Putamen (tissue), 1 donor: Measurements from ENCODE around the gene TRABD2B.

Experiments used
- DNase-seq: peaks from one replicate; pipeline ENCODE4 v3.0.0-alpha.2; 2016; ENCODE audit warnings: low spot score

The TRABD2B gene

DNA sequence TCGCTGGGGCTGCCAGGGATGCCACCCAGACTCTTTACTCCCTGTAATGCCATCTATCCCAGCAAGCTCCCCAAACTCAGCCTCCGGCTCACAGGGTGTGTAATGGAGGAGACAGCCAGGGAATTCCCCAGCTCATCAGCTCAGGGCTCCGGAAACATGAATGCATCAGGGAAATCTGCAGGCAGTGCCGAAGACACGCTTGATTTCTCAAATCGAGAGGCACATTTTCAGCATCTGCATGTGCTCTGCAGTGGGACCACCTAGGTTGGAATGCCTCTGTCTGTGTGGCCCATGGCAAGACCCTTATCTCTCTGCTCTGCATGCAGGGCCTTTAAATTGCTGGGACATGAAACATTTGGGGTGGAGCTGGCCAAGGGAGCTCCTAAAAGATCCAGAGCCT, 170.1 kb downstream of the TRABD2B start:
- no peak for DNase-seq

DNA sequence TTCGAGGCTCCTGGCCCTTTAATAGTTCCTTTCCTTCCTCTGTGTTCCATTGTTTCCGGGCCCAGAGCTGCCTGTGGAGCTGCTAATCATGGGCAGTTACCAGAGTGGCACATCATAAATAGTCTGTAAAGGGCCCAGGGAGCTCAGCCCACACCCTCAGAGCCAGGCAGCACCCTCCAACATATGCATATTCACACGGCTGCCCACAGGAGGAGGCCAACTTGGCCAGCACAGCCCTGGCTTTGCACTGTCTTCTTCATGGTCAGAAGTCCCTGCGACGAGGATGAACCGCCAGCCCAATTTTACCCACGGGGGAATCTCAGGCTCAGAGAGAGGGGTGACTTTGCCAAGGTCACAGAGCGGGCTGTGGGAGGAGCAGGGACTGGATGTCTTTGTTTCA, 172.5 kb downstream of the TRABD2B start:
- DNase-seq, result no peak

DNA sequence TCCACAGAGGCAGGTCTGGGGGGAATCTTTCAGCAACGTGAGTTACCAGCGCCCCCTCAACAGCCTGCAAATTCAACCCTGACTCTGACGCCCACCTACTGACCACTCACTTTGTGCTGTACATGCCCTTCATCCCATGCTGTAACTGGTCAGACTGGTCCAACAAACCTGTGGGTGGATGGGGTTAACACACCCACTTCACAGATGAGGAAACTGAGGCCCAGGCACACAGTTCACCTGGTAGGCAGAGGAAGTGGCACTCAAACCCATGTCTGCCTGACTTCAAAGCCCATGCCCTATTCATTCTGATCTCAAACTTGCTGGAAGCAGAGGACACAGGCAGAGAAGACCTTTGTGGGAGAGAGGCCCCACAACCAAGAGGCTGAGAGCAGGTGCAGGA, 172.9 kb downstream of the TRABD2B start:
- no peak for DNase-seq

DNA sequence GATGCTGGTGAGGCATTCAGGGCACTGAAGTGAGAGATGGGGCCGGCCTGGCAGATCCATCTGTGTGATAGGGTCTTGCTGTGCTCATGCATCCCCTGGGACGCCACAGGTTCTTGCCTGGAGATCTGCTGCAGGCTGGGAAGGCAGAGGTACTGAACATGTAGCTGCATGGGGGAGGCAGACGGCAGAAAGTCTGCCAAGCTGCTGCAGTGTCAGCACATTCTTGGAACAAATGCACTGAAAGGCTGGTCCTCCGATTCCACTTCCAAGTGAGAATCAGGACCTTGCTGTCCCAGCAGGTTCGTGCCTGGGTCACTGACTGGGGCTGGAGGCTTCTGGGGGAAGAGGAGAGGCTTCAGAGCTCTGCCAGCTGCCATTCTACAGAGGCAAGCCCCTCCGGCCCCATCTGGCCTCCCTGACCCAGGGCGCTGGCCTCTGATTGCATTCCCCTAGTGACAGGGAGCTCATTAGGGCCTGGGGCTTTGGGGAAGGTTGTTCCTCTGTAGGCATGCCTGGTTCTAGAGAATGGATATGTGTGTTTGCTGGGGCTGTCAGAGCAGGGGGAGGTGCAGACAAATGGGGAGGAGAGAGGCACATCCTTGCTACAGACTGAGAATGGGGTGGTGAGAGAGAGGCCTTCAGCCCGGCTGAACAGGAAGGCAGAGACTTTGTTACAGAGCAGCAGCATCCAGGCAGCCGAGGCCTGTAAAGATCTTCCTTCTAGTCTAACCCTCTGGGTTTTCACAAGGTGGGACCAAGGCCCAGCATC, 174.0 kb downstream of the TRABD2B start:
- no peak for DNase-seq

DNA sequence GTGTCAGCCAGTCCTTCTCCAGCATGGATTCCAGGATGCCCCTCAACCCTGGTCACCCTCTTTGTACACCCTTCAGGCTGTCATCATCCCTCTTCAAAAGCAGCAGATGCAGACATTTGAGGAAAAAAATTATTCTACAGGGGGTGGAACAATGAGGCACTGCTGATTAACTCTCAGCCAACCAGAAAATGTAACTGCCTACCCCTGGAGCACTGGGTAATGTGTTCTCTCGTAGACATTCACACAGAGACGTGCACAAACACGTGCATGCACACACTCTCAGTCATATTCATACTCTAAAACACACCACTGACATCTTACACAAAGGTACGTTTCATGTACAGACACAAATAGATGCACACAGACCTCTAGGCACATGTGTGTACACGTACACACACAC, 175.4 kb downstream of the TRABD2B start:
- DNase-seq, result no peak

DNA sequence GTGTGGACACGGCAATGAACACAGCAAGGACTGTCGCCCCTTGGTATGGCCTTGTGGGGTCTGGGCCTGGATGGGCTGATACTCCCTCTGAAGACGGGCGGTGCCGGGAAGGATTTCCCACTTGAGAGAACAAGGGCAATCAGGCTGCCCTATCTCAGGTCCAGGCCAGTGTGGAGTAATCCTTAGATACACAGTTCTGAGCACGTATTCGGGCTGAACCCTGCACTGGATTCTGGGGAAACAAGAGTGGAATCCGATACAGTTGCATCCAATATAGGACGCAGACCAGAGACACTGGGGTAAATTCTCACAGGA, 177.7 kb downstream of the TRABD2B start:
- no peak for DNase-seq

DNA sequence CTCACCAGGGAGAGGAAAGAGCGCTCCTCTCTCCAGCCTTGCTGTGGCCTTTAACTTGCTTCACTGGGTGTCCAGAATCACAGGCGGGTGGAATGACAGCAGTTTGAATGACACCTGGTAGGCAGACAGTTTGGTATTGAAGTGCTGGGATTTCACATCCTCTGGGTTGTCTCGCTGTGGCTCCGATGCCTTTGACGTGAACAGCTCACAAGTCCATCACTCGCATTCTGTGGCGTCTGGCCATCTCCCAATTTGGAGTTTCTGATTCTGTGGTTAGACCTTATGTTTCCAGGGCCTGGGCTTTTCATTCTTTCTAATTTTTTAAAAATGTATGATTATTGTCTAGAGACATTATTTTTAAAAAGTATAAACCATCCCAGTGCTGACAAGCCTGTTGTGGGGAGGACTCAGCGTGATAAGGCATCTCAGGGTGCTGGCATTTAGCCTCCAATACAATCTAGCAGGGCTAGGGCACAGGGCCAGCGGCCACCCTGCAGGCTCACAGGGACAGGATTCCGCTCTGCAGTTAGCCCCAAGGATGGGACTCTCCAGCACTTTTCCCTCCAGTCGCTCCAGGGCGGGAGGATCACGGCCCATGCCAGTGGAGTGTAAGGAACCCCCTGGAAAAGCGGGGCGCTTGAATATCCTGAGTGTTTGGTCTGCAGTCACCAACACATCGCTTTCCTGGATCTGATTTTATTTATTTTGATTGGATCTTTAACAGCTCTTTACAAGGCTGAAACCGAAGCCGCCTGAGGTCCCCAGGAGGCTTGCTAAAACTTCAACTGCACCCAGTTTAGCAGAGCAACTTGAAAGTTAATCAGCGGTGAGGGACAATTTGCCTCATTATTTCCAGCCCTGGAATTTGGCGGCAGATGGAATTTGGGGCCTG, 178.3 kb downstream of the TRABD2B start:
- no peak for DNase-seq

DNA sequence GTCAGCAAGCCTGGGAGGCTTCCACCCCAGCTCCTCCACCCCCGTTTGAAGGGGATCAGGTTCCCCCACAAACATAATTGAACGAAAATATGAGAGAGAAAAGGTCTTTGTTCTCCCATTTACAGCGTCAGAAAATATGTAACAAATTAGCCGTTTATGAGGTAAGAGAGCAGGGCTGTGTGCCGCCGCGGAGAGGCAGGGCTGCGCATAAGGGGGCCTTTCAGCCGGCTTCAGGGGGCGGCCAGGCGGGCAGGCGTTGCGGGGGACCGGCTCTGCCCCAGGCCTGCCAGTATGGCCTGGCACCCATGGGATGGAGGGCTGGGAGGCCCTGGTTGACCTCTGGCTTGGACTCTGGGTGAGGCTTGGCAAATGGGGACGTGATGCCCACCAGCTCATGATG, 179.3 kb downstream of the TRABD2B start:
- no peak for DNase-seq

DNA sequence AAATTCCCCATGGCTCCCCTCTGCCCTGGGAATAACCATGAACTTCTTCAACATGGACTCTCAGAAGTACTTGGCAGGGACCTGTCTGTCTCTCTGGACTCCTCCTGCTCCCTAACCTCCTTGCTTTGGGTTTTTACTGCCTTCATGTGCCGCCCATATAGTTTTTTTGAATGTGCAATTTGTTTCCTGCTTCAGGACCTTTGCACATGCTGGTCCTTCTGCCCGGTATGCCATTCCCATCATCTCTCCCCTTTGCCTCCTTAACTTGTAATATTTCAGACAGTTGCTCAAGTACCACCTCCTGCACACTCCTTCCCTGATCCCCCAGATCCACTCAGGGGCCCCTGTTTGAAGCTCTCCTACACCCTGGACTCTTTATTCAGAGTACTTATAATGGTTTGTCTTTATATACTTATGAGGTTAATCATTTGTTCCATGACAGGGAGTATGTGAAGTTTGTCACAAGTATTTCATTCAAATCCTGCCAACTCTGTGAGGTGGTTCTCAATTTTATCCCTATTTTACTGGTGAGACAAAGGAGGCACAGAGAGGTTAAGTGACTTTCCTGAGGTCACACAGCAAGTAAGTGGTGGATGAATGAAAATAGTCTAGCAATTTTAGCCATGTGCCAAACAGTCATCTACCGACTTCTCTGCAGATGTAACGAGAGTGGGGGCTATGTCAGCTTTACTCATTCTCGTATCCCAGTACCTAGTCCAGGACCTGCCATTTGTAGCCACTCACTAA, 180.7 kb downstream of the TRABD2B start:
- no peak for DNase-seq

DNA sequence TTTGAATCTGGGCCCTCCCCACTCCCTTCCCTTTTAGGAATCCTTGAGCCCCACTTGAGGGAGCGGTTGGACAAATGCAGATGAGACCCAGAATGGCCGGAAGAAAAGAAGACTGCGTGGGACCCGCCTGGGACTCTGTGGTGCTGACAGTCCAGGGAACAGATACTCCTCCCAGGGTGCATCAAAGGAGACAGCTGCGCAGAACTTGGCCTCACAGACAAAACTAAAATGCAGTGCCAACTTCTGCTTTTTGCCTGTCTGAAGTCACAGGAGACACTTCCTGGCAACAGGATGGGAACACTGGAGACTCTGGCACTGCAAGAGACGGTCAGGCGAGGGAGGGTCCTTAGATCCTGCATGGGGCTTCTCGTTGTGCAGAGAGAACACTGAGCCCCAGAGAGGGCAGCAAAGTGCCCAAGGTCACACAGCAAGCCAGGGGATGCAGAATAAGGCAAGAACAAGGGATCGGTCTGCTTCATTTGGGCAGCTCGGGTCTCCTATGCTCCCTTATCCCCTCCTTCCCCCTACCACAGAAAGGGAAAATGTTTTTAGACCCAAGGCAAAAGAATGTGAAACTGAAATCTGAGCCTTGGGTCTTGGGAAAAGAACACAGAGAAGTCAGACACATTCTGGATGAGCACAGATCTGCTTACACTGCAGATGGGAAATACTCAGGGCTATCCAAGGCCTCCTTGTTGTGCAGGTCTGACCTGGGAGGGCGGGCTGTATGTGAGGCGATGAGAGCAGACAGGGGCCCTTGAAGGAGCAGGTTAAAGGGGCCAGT, 182.4 kb downstream of the TRABD2B start:
- no peak for DNase-seq

DNA sequence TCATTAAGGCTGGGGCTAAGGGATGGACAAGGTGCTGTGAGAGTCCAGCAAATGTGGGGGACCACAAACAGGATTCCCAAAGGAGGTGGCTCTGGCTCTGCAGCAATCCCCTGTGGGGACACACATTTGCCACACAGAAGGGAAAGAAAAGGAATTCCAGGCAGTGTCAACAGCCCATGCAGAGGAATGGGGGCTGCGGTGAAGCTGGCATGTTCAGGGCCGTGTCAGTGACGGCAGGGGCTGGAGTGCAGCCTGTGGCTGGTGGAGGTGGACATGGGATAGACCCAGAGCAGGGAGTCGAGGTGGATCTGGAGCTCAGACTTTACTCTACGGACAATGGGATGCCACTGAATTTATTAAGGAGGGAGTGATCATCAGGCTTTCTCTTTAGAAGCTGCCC, 183.2 kb downstream of the TRABD2B start:
- DNase-seq, result no peak

DNA sequence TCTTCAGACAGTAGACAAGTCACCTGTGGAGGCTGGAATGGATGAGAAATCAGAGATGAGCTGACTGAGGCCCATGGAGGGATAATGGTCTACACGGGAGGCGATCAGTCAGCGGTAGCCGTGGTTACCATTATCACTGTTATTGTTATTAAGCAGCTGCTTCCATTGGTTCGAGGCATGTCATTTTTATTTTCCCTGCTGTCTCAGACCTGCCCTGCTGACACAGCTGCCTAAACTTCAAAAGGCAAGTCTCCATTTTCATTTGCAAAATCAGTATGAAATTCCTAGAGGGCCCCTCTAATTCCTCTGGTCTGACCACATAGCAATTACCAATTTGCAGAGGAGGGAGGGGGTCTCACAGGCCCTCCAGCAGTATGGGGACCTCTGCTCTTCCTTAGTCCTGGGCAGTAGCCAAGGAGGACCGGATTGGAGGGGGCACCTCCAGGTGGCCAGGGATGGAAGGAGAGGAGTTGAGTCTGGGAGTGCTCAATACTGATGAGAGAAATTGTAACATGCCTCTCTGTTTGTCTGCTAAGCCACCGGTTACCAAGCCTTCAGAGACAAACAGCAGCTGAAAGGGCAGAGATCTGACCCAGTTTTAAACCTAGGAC, 184.2 kb downstream of the TRABD2B start:
- no peak for DNase-seq

DNA sequence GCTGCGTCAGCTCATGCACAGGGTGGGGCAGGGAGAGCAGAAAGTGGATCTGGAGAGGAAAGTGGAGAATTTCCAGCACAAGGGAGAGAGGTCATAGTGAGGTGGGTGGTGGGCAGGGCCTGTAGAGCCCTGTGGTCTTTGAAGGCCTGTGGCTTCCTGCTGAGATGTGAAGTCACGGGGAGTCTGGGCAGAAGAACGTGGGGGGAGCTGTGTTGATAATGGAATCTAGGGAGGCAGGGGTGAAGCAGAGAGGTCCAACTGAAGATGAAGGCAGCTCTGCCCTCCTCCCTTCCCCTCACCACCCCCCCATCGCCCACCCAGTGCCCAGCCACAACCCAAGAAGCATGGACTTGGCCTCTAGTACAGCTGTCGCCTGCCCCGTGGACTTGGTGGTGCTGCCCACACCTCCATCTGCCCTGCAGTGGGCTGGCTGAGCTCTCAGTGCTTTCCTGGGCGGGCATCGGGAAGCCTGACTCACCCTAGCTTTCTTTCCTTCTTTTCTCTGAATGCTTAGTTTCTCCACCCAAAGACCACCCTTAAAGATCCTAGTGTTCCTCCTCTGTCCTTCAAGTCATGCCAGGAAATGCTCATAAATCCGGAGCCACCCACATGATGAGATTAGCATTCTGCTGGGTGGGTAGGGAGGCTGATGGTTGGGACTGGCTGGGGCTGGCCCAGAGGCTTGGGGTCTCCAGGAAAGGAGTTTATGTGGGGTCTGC, 186.1 kb downstream of the TRABD2B start:
- DNase-seq, result no peak

DNA sequence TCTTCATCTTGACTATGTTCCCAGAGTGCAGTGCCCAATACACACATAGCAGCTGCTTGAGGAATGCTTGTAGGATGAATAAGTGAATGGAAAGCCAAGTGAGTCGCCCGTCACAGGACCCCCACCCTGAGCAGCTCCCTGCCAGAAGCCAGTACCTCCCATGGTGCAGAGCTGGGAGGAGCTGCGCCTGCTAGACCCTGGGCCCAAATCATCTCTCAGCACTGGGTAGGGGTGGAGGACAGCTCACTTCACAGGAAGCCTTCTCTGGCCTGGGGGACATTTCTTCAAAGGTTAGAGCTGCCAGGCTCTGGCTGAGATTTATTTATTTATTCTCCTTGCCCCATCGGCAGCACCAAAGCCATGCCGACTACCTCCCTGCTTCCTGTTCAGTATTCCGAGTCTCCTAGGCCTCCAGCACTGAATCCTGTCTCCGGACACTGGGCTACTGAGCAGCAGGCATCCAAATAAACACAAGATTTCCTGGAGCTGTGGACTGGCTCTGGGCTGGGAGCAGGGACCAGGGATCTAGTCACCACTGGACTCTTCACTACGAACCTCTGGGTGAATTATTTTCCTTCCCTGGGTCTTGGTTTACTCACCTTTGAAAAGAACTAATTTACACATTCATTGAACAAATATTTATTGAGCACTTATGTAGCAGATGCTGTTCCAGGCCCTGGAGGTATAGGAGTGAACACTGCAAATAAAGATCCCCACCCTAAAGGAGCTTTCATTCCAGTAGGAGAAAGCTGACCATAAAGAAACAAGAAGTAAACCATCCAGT, 187.7 kb downstream of the TRABD2B start:
- DNase-seq, result no peak

DNA sequence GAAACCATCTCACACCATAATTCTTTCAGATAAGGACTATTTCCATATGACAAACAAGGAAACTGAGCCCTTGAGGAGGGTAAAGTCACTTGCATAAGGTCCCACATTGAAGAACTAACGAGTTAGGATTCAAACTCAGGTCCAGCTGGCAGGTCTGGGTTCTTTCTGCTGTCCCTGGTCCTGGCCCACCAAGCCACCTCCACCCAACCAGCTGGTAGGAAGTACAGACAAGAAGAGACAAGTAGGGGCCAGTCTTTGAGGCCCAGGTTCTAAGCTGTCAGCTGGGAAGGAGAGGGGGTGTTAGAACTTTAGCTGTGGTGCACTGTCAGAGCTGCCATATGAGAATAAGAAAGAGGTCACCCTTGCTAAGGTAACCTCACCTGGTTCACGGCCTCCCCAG, 188.6 kb downstream of the TRABD2B start:
- DNase-seq, result no peak

DNA sequence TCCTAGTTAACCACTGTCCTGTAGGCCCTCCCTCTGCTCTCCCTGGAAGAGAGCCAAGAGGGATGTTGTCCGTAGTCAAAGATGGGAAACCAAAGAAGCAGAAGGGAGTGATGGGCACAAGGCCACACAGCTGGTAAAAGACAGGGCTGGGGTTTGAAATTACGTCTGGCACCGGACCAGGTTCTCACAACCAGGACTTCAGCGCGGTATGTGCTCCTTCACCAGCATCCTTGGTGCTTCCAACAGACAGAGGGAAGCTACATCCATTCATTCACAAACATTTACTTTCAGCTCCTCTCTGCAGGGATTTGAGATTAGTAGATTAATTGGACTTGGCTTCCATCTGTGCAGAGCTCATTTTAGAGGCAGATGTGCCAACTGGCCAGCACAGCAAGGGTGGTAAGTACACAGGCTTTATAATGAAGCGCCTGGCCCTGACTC, 191.2 kb downstream of the TRABD2B start:
- no peak for DNase-seq

DNA sequence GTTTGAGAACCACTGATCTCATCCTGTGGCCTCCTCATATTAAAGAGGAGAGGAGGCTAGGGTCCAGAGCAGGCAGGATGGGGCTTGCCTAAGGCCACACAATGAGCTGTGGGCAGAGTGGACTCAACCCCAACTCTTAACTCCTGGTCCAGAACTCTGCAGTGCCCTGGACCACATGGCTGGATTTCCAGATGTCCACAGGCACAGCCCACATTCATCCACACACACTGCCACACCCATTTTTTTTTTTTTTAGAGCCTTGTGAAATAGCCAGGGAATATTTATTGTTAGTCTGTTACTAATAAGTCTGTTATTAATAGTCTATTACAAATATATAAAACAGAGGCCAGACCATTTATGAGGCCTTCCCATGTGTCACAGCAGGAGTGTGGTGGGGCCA, 192.2 kb downstream of the TRABD2B start:
- no peak for DNase-seq

DNA sequence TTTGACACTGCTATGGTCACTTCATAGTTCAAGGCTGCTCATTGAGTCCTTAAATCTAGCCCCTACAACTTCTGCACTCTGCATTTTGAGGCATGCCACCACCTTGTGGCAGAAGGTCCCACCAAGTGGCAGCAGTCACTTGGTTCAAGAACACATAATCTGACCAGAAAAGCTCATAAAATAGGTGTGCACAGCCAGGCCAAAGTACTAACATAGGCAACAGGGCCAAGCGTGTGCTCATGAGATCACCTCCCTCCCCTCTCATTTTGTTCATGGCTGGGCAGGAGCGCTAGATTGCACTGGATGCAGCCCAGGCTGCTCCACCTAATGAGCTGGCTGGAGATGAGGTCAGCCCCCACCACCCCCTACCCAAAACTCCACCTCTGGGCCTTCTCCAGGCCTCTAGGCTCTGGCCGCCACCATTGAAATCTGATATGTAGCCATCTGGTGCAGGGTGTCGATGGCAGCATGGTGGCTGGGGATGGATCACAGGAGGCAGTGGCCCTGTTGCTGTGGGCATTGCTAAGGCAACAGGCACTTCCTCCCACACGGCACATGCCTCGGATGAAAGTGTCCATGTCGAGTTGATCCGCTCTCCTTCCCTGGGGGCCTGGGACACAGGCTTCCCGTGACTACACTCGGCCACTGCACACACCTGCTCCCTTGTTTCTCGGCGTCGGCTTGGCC, 193.2 kb downstream of the TRABD2B start:
- no peak for DNase-seq

DNA sequence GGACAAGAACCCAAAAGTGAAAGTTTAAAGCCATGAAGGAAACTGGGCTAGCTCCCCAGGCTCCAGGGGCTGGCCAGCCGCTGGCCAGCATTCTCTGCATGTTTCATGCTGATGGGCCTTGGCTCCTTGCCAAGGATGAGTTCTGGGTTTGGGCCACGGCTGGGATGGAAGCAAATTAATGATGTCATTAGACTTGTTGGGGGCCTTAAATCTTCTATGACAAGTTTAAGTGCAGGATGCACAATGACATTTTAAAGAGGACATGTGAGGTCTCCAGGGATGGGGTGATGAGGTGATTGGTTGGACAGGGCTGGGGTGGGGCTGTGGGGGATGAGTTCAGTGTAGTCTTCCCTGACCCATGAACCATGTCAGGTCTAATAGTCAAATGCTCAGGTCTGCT, 199.6 kb downstream of the TRABD2B start:
- no peak for DNase-seq
